HCT116 (cell line): ENCODE measurements around the gene VDAC2. TPM values are rescaled to one million over a fixed set of nuclear protein-coding genes. Genes with fewer than 3 reads are reported as not detected.

Source experiments
- ATAC-seq: fragments of 200-7000 bp; cut with Tn5 transposase; 2 replicates; pipeline ENCODE4 v1.9.1; 2020; ENCODE audit warnings: mild to moderate bottlenecking, moderate library complexity
- BruUV-seq: library from RNA; stranded (reverse); fragments of 400-500 nt; replicated peaks from 2 replicates; lab custom pipeline; 2021; lab: Mats Ljungman, UMichigan
- CTCF ChIA-PET: fragments of 300-600 bp; sonication (Branson Sonifier 250); formaldehyde crosslinking; loops from one replicate; lab custom pipeline; 2021; ENCODE audit warnings: antibody characterized with exemption; lab: Charles Lee
- POLR2A ChIA-PET: fragments of 300-600, 350-600 bp; sonication (Branson Sonifier 250); formaldehyde crosslinking; loops from one replicate; lab custom pipeline; 2021; ENCODE audit warnings: antibody characterized with exemption; lab: Charles Lee
- RAD21 ChIA-PET, 2 experiments: fragments of 300-600 bp; sonication (Branson Sonifier 250); formaldehyde crosslinking; loops; one replicate each; lab custom pipeline; 2023; ENCODE audit warnings: low total read pairs in 2 of 2; ENCODE audit not compliant: uncharacterized antibody in 2 of 2, unreplicated experiment in 2 of 2, low non-redundant PET in 1 of 2; lab: Charles Lee
- DNase-seq: peaks from one replicate; pipeline ENCODE4 v3.0.0-alpha.2; 2010; ENCODE audit warnings: low read depth, low spot score
- H2AFZ ChIP-seq: fragments of 200-600 bp; shearing (Covaris generic), sonication (generic); 2 replicates; pipeline ENCODE4 v1.6.1; 2017; ENCODE audit warnings: low read depth, mixed run types, mixed read lengths, antibody characterized with exemption, low read length; ENCODE audit not compliant: poor library complexity, severe bottlenecking
- H3K27ac ChIP-seq: 2 replicates; pipeline ENCODE4 v1.5.1; 2012; ENCODE audit warnings: low read depth, low read length
- H3K27me3 ChIP-seq: fragments of 200-600 bp; sonication (generic); 2 replicates; pipeline ENCODE4 v1.6.1; 2016; ENCODE audit warnings: mixed run types, low read length, mixed read lengths; ENCODE audit not compliant: insufficient read depth
- H3K36me3 ChIP-seq, 2 experiments: fragments of 200-500 bp in 1 of 2; fragments of 200-600 bp in 1 of 2; sonication (Bioruptor generic) in 1 of 2; sonication (generic) in 1 of 2; 2 replicates each; pipeline versions ENCODE4 v1.5.1 to v1.6.1; 2014 to 2016; ENCODE audit warnings: low read length in 2 of 2, inconsistent platforms in 1 of 2, mixed read lengths in 1 of 2, mixed run types in 1 of 2; ENCODE audit not compliant: insufficient read depth in 2 of 2, control insufficient read depth in 1 of 2
- H3K4me1 ChIP-seq, 2 experiments: fragments of 200-600 bp in 1 of 2; sonication (generic) in 1 of 2; 2 replicates each; pipeline versions ENCODE4 v1.5.1 to v1.6.1; 2012 to 2017; ENCODE audit warnings: low read length in 2 of 2, inconsistent platforms in 1 of 2, mild to moderate bottlenecking in 1 of 2, mixed read lengths in 1 of 2, mixed run types in 1 of 2, moderate library complexity in 1 of 2; ENCODE audit not compliant: insufficient read depth in 2 of 2, control insufficient read depth in 1 of 2
- H3K4me2 ChIP-seq: fragments of 200-600 bp; sonication (generic); 2 replicates; pipeline ENCODE4 v1.6.1; 2017; ENCODE audit warnings: mixed run types, low read length, mixed read lengths
- H3K4me3 ChIP-seq, 2 experiments: fragments of 200-600 bp in 1 of 2; sonication (generic) in 1 of 2; replicated peaks in 1 of 2; 2 replicates each; pipeline ENCODE4 v1.5.1; 2011 to 2016; ENCODE audit warnings: low read length in 2 of 2, control low read depth in 1 of 2, low read depth in 1 of 2, mild to moderate bottlenecking in 1 of 2, mixed read lengths in 1 of 2, mixed run types in 1 of 2
- H3K79me2 ChIP-seq: fragments of 200-600 bp; sonication (generic); 2 replicates; pipeline ENCODE4 v1.6.1; 2017; ENCODE audit warnings: mild to moderate bottlenecking, mixed run types, low read length, moderate library complexity, mixed read lengths; ENCODE audit not compliant: insufficient read depth
- H3K9ac ChIP-seq: fragments of 200-600 bp; sonication (generic); 2 replicates; pipeline ENCODE4 v1.6.1; 2016; ENCODE audit warnings: low read length, mixed read lengths
- H3K9me2 ChIP-seq: fragments of 200-600 bp; sonication (generic), shearing (Covaris generic); 2 replicates; pipeline ENCODE4 v1.6.1; 2017; ENCODE audit warnings: mixed run types, mild to moderate bottlenecking, moderate library complexity; ENCODE audit not compliant: insufficient read depth
- H3K9me3 ChIP-seq, 2 experiments: fragments of 200-500 bp in 1 of 2; fragments of 200-600 bp in 1 of 2; sonication (Bioruptor generic) in 1 of 2; sonication (generic) in 1 of 2; 2 replicates each; pipeline ENCODE4 v1.6.1; 2014 to 2017; ENCODE audit warnings: low read length in 2 of 2, mixed read lengths in 2 of 2, inconsistent platforms in 1 of 2, low read depth in 1 of 2, mild to moderate bottlenecking in 1 of 2, mixed run types in 1 of 2, moderate library complexity in 1 of 2; ENCODE audit not compliant: control insufficient read depth in 1 of 2, insufficient read depth in 1 of 2
- H4K20me1 ChIP-seq: fragments of 200-600 bp; sonication (generic), shearing (Covaris generic); 2 replicates; pipeline ENCODE4 v1.6.1; 2017; ENCODE audit warnings: mixed run types, mild to moderate bottlenecking, moderate library complexity; ENCODE audit not compliant: insufficient read depth
- ELF1 ChIP-seq: IDR thresholded peaks from 2 replicates; pipeline ENCODE4 v1.6.1; 2012; ENCODE audit warnings: low read depth, borderline replicate concordance
- EZH2phosphoT487 ChIP-seq: fragments of 200-600 bp; IDR thresholded peaks from 2 replicates; pipeline ENCODE4 v1.6.1; 2018; ENCODE audit warnings: antibody characterized with exemption, borderline replicate concordance
- FOSL1 ChIP-seq: IDR thresholded peaks from 2 replicates; pipeline ENCODE4 v1.6.1; 2012; ENCODE audit warnings: low read depth
- JUND ChIP-seq: IDR thresholded peaks from 2 replicates; pipeline ENCODE4 v1.6.1; 2012
- MAX ChIP-seq: IDR thresholded peaks from 2 replicates; pipeline ENCODE4 v1.6.1; 2012
- POLR2A ChIP-seq: IDR thresholded peaks from 2 replicates; pipeline ENCODE4 v1.7.0; 2011; ENCODE audit warnings: borderline replicate concordance; ENCODE audit not compliant: insufficient read depth, insufficient read length; ENCODE audit errors: extremely low read depth
- RAD21 ChIP-seq: IDR thresholded peaks from 2 replicates; pipeline ENCODE4 v1.6.1; 2012; ENCODE audit warnings: low read depth, mild to moderate bottlenecking
- REST ChIP-seq: IDR thresholded peaks from 2 replicates; pipeline ENCODE4 v1.6.1; 2012; ENCODE audit warnings: low read depth
- SIN3A ChIP-seq: IDR thresholded peaks from 2 replicates; pipeline ENCODE4 v1.6.1; 2012; ENCODE audit warnings: low read depth
- TCF7L2 ChIP-seq: IDR thresholded peaks from 2 replicates; pipeline ENCODE4 v1.7.0; 2011; ENCODE audit warnings: borderline replicate concordance, inconsistent platforms; ENCODE audit not compliant: insufficient read depth, insufficient read length; ENCODE audit errors: extremely low read depth
- ZNF274 ChIP-seq: fragments of 200-500 bp; sonication (Bioruptor generic); IDR thresholded peaks from 2 replicates; pipeline ENCODE4 v1.6.1; 2014; ENCODE audit warnings: mild to moderate bottlenecking, low read depth, low read length, inconsistent platforms
- intact Hi-C: fragments of 100-400 bp; cut with micrococcal nuclease; formaldehyde crosslinking; loops from 2 replicates; pipeline ENCODE4 v1.10.0; 2022
- total RNA-seq: library from RNA; stranded (reverse); gene quantifications from one replicate; pipeline ENCODE4 v1.2.1, GENCODE V29; 2021; ENCODE audit not compliant: unreplicated experiment

VDAC2 gene
- total RNA-seq, 1 experiment from 2014 or later: 289 TPM

- no peak overlapping the region for H3K4me3 ChIP-seq
- no peak overlapping the region for H3K9ac ChIP-seq
- peaks cover 96% of the 10 kb centered on the region for H3K79me2 ChIP-seq
- no peak overlapping the region for H3K27ac ChIP-seq
- POLR2A ChIA-PET: interaction anchor here (1.6 kb wide), 1 partner anchor 13 kb away, joined by 5 read pairs; the partner anchor contains the start of gene VDAC2
- no peak for DNase-seq
- CTCF ChIA-PET: no interaction called here
- BruUV-seq: no TSS peak
- no peaks in the 10 kb centered on the region for H3K27me3 ChIP-seq
- RAD21 ChIA-PET: no interaction called here
- peak; percentile 17; the same call in 1 of the 2 replicates for ATAC-seq
- H3K36me3 ChIP-seq: peaks cover 51 to 65% of the 10 kb centered on the region in 2 experiments
- H3K4me1 ChIP-seq: peaks cover 0 to 17% of the 10 kb centered on the region in 2 experiments; a peak in 3 of 4 replicates
- TF ChIP-seq SIN3A (no peak), POLR2A (no peak), ZNF274 (no peak), JUND (no peak), ELF1 (no peak), FOSL1 (no peak), RAD21 (no peak), REST (no peak), EZH2phosphoT487 (no peak), MAX (no peak), TCF7L2 (no peak)
- peaks cover 26% of the 10 kb centered on the region; the same call in 1 of the 2 replicates for H4K20me1 ChIP-seq
- no peaks in the 10 kb centered on the region for H3K9me3 ChIP-seq
- no peaks in the 10 kb centered on the region for H3K9me2 ChIP-seq
- H2AFZ ChIP-seq: no peak overlapping the region
- intact Hi-C loops: no loop called here
- H3K4me2 ChIP-seq: no peak overlapping the region
Measured at GRCh38 chr10:75223507-75223906, 12.9 kb downstream of the VDAC2 start.
